Stimulated activated CD4-positive, alpha-beta T cell treated with anti-CD3 and anti-CD28 coated beads, Interleukin-1b, Interleukin-23, amount 100 ng/mL, for 48 hours (primary cell): ENCODE results near the gene MORC2.
A peak's percentile ranks its signal among the peaks of the same experiment; 100 is the strongest.

ENCODE experiments used
- DNase-seq: peaks from one replicate; pipeline ENCODE4 v3.0.0-alpha.2; 2020

Gene MORC2

DNA sequence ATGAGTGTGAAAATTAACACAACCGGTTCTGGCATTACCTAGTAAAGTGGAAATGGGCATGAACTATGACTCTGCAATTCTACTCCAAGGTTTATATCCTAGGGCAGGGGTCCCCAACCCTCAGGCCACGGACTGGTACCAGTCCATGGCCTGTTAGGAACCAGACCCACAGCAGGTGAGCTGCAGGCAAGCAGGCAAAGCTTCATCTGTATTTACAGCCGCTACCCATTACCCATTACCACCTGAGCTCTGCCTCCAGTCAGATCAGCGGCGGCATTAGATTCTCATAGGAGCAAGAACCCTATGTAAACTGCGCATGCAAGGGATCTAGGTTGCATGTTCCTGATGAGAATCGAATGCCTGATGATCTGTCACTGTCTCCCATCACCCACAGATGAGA is 49.8 kb downstream of the MORC2 start:
- DNase-seq = no peak

DNA sequence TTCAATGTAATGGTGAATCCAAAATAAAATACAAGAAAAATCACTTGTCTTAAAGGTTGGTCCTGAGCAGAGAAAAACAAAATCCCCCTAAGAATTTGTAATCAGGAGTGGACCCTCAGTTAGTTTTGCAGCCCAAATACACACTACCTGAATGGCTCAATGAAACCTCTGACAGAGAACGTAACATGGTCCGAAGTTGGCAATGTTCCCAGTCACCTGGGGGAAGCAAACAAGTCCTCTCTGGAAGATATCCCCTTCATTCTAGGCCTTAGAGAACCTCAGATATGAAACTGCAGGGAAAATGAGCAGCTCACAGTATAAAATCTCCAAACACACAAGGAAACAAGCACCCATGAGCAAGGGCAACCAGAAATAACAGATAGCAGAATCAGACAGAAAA is 58.2 kb downstream of the MORC2 start:
- no peak for DNase-seq

DNA sequence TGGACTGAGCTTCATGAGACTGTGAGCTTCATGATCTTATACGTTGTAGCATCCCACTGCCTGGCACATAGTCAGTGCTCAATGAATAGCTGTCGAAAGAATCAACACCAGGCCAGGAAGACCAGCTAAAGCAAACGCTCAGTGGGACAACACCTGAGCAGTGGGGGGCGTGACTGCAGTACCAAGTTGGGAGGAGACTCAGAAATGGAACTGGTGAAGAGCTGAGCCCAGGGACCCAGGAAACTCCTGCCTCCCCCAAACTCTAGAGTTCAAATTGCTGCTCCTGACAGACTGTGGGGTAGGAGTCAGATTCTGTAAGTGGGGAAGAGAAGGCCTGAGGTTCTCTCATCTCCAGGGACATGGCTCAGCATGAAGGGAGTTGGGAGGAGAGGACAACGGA is 59.3 kb downstream of the MORC2 start:
- no peak for DNase-seq

DNA sequence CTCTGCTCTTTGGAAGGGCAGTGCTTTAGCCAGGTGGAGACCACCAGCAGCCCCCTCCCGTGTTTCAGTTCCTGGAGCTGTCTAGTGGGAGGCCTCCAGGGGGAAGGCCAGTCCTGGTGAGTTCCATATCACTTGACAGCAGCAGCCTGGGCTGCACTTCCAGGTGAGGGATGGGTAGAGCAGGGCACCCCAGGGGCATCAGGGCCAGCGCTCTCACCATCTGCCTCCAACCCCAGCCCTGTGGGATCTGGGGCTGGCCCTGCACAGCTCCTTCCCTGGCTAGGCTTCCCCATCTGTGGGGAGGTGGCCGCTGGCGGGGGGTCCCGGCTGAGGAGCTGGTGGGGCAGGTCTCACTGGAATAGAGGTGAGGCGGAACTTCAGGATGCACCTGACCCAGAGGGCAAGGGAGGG is 60.5 kb downstream of the MORC2 start:
- DNase-seq = no peak

DNA sequence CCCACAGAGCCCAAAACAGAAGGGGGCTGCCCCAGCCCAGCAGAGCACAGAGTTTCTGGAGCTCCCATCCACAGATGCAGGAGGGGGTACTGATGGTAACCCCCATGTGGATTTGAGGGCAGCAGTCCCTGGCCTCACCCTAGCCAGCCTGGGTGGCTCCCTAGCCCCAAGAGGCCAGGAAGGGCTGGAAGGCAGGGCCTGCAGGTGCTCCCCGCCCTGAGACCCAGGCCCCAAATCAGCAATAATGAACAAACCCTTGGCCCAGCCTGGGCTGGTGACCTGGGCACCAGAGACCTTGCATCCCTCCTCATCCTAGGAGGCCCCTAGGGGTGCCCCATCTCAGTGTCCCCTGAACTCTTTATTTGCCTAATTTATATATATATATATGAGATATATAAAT is 61.6 kb downstream of the MORC2 start:
- DNase-seq = no peak

DNA sequence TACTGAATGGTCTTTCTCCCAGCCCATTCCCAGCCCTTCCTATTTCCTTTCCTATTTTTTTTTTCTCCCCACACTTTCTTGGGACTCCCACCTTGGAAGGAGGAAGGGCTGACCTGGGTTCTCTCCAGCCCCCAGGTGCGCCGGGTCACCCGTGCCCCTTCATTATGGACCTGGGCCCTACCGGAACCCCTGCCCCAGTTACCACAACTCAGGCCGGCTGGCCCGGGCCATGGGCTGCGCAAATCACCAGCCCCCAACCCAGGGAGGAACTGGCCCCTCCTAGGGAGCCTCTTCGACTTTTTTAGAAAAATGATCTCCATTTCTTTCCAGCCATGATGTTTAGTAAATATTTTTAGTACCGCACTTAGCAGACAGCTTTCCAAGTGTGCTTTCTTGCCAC is 62.2 kb downstream of the MORC2 start:
- no peak for DNase-seq

DNA sequence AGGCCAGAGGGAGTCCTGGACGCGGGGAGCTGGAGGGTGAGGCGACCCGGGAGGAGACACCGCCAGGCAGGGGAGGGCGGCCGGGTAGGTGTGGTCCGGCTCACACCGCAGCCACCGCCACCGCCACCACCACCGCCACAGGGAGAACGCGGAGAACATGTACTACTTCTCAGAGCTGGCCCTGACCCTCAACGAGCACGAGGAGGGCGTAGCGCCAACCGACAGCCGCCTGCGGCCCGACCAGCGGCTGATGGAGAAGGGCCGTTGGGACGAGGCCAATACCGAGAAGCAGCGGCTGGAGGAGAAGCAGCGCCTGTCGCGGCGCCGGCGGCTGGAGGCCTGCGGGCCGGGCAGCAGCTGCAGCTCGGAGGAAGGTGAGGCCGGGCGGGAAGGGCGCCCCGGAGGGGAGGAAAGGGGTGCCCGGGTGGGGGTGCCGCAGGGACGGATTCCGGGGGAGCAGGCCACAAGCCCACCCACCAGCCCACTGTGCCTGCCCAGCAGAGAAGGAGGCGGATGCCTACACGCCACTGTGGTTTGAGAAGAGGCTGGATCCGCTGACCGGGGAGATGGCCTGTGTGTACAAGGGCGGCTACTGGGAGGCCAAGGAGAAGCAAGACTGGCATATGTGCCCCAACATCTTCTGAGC is 62.8 kb downstream of the MORC2 start:
- no peak for DNase-seq

DNA sequence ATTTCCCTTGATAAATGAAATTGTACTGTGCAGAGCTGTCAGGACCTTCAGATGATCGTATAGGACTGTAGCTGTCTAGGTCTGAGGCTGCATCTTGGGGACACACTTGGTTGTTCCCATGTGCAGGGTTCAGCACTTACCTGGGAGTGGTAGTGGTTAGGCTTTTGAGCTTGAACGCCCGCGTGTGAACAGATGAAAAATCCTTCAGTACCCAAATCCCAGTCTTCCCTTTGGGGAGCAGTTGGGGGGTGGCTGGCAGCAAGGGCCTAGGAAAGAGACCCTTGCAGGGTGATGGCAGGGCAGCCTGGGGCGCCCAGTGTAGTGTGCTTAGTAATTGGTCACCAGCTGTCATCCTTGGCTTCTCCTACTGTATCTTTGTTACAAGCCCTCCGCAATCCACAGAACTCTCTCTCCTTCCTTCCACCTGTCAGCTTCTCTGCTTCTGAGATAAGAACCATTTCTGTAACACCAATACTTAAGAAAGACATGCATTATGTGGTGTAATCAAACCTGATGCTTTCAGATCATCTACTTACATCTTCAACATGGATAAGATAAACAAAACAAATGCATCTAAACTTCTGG is 64.6 kb downstream of the MORC2 start:
- DNase-seq = no peak

DNA sequence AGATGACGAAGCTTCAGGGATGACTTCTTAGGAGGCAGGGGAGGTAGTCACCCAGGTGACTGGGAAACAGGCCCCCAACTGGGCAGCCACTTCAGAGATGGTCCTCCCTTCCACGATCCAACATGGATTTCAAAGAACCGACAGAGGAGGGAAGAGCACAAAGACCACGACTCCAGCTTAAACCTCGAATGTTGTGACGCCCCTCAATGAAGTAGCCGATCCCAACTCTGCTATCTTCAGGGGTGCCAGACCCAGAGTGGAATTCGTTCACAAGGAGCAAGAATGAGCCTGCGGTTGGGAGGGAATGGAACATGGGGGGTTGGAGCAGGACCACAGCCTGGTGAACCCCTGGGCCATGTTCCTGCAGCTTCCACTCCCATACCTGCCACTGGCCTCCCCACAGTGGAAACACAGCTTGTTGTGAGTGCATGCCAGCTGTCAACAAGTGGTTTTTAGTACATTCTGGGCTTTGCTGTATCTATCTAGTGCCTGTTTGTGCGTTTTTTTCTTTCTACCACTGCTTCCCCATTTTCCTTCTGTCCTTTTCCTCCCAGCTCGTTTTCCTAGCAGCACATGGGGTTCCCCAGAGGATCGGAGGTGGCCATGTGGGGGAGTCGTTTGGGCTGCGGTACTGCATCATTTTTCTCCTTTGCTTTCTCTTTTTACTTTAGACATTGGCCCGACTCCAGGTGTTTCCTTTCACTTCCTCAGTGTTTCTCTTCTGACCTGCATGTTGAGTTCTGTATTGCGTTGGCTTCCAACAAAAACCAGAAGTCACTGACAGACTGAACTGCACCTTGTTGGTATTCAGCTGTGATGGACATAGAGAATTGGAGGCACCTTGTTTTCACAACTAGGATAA is 65.8 kb downstream of the MORC2 start:
- no peak for DNase-seq

DNA sequence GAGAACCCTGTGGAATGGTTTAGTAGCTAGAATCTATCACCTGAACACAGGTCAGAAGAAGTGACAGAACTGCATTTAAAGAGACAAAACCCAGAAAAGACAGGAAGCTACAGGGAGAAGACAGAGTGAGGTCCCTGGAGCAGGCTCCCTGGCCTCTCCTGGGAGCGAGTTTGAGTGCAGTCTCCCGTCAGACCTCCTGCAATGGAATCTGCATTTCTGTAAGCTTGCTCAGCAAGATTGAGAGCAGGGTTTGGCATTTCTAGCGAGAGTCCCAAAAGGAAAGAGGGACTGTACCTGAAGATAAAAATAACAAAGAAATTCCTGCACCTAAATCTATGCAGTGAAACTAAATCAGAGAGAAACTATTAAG is 74.2 kb downstream of the MORC2 start:
- no peak for DNase-seq

DNA sequence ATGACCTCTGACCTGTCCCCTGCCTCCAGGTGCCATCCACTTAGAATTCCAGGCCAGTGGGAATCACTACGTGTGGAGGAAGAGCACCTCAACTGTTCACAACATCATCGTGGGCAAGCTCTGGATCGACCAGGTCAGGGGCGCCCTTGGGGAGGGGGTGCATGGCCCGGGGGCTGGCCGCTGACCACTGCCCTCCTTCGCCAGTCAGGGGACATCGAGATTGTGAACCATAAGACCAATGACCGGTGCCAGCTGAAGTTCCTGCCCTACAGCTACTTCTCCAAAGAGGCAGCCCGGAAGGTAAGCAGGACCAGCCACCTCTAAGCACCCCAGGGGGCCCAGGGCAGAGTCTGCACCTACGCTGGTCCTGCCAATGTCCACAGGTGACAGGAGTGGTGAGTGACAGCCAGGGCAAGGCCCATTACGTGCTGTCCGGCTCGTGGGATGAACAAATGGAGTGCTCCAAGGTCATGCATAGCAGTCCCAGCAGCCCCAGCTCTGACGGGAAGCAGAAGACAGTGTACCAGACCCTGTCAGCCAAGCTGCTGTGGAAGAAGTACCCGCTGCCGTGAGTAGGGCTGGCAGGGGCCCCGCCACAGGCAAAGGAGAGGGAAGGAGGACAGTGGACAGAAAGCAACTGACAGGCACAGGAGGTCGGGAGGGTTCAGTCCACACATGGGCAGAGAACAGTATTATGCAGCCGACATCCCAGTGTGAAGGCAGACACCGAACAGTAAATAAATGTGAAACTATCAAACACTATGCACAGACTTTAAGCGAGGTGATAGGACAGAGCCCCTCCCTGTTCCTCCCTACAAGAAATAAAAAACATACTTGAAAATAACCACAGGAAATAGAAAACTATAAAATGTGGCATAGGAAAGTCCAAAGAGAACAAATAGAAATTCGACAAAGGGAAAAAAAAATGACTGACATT is 74.9 kb downstream of the MORC2 start:
- no peak for DNase-seq

DNA sequence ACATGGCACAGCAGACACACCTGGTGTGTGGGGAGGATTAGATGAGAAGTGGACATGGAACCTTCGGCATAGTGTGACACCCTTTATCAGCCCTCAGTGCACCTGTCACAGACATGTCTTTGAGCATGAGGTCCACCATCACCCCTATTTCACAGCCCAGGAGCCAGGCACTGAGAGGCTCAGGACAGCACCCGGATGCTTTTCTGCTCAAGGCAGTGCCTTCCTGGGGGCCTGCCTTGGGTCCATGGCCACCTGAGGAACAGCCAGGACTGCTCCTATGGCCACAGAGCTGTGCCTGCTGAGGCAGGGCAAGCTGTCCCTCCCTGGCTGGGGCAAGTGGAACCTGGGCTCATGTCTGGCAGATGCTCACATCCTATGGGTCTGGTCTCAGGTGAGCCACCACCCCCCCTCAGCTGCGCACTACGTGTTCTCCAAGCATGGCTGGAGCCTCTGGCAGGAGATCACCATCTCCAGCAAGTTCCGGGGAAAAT is 75.8 kb downstream of the MORC2 start:
- DNase-seq = no peak

DNA sequence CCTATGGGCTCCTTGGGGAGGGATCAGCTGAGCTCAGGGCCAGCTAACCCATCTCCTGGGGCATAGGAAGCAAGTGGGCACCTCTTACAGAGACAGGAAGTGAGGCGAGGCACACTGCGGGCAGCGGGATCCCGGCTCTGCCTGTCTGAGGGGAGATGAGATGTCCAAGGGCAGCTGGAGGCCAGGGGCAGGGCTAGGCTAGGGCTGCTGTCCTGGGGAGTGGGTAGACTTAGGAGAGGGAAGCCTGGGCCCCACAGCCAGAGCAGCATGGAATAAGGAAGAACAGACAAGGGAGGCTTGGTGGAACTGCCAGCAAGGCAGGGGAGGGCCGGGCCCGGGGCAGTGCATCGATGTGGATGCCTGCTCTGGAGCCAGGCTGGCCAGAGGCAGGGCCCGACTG is 76.3 kb downstream of the MORC2 start:
- no peak for DNase-seq

DNA sequence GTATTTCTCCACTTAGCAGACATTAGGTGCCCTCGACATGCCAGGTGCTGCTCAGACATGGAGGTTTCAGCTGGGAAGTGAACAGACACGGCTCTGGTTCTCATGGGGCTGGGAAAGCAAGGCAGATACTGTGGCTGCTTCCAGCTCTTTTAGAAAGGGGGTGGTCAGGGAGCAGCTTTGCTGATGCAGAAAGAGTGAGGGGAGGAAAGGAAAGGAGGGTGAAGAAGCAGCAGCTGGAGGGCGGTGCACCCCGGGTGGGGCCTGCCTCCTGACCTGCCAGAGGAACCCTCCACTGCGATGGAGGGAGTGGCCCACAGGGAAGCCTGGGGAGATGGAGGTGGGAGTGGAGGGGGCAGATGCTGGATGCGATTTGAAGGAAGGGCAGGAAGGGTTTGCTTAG is 76.8 kb downstream of the MORC2 start:
- DNase-seq = no peak

DNA sequence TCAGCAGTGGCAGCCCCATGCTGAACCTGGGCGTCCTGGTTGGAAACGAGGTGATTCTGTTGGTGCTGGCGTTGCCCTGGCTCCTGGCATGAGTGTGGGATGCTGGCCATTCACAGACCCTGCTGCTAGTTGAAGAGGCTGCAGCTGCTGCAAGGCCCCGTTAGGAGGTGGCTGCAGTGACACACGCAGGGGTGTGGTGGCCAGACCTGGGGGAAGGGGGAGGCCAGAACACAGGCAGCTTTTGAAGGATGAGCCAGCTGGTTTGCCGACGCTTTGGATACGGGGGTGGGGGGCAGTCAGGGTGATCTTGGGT is 77.2 kb downstream of the MORC2 start:
- DNase-seq = no peak

DNA sequence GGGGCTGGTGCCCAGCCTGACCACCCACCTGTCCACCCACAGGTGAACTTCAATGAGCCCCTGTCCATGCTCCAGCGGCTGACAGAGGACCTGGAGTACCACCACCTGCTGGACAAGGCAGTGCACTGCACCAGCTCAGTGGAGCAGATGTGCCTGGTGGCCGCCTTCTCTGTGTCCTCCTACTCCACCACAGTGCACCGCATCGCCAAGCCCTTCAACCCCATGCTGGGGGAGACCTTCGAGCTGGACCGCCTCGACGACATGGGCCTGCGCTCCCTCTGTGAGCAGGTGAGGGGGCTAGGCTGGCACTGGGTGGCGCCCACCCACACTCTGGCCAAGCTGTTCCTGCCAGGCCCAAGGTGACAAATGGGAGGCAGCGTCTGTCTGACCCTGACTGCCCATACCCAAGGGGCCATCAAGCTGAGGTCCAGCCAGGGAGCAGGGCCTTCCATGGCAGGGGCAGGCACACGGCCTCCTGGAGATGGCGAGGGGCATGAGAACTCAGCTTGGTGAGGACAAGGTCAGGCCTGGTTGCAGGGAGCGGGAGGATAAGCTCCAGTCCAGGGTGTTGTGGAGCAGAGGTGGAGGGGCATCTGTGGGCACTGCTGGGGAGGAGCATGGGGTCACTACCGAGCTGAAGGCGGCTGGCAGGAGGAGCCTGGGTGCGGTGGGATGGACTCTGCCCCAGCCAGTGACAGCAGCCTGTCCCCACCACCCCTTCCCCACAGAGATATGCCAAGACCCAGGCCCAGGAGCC is 77.7 kb downstream of the MORC2 start:
- peak; percentile 30 for DNase-seq

DNA sequence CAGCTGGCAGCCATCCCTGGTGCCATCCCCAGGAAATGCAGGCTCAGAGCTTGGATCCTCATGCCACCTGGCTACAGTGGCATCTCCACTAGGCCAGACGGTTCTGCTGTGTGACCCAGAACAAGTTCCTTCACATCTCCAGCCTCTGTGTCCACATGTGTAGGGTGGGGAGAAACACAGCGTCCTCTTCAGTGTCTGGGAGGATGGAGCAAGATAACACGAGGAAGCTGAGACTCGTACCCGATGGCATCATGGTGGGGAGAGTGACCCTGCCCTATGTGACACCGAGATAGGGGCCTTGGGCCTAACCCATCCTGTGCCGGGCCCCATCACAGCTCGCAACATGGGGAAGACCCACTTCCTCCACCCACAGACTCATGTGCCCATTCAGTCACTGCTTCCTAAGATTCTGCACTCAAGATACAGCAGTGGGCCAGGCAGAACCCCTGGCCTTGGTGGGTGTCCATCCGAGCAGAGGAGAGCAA is 78.5 kb downstream of the MORC2 start:
- DNase-seq = no peak

DNA sequence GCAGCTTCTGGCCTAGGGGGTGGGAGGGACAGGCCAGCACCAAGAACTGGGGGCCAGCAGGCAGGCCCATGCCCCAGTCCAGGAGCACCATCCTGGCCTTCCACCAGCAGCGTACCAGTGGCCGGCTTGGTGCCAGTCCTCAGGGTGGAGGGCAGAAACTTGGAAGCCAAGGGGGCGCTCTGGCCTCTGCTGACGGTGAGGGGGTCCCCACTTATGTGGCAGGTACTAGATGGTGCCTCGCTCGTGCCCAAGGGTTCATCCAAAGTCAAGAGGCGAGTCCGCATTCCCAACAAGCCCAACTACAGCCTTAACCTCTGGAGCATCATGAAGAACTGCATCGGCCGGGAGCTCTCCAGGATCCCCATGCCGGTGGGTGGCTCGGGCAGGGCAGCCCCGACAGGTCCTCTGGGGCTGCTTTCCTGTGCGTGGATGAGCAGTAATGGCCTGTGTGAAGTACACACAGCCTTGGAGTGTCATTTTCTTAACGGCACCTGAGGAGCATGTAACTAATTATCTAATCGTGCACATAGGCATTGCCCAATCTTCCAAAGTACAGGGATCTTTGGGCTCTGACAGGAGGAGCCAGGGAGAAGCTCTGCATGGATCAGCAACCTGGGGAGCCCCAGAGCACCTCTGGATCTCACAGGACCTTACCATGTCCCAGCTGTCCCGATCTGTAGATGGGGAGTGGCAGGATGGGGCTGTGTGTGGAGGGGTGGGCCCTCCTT is 79.1 kb downstream of the MORC2 start:
- no peak for DNase-seq

DNA sequence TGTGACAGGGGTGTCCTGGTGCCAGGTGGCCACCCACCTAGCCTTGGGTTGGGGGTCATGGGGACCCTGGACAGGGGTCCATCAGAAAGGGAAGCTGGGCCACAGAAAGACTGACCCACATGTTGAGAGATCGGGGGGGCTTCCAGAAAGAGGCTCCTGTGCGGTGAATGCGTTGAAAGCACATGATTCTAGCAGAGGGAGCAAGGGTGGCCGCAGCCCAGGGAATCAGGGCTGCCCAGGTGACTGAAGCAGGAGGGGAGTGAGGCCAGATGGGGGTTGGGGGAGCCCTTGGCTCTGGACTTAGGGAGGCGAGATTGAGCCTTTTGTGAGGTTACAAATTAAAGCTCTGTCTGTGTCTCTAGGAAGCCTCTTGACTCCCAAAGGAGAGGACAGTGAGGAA is 80.7 kb downstream of the MORC2 start:
- no peak for DNase-seq

DNA sequence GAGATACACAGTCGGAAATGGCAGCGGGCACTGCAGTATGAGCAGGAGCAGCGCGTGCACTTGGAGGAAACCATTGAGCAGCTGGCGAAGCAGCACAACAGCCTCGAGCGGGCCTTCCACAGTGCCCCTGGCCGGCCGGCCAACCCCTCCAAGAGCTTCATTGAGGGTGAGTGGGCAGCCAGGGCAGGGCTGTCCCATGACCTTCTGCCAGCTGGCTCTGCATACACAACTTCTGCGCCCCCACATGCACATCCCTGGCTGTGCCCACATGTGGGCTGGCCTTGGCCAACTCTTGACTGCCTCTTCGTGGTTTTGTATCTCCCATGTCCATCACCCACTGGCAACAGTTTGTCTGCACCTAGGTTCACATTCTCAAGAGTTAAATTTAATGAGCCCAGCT is 81.1 kb downstream of the MORC2 start:
- no peak for DNase-seq

DNA sequence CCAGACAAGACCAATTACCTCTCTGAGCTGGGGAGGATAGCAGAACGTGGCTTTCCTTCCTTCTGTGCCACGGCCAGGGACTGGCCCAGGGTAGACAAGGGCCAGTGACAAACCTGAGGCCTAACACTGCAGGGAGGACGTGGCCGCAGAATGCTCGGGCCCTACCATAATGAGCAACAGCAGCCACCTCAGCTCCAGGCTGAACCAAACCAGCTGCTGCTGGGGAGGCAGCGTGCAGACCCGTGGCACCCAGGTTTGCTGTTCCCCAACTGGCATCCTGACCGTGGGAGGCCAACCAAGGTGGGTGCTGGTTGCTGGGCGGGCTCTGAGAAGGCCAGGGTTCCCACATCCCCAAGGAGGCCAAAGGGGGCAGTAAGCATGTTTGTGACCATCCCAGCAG is 83.0 kb downstream of the MORC2 start:
- DNase-seq = no peak

DNA sequence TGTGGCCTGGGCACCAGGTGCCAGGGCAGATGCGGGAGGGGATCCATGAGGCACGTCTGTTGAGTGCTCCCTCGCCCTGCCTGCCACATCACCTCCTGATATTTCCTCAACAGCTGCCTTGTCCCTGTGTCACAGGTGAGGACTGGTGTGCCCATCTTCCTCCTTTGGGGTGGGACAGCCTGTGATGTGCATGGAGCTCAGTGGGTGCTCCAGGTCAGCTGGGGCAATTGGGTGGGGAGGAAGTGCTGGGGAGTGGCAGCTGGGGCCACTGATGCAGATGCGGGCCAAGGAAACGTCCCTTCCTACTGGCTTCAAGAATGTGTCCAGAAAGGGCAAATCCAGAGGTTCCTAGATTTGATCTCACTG is 83.6 kb downstream of the MORC2 start:
- DNase-seq = no peak
